A549 (cell line): Measurements from ENCODE around the gene OR5J2.

Experiments
- CEBPB ChIP-seq, 2 experiments: fragments of >200 bp in 1 of 2; sonication (Bioruptor Twin) in 1 of 2; formaldehyde crosslinking in 1 of 2; IDR thresholded peaks; 2 replicates each; pipeline ENCODE4 v1.6.1; 2012 to 2016
- CTCF ChIP-seq: fragments of >200 bp; sonication (Bioruptor Twin); formaldehyde crosslinking; IDR thresholded peaks from 3 replicates; pipeline ENCODE4 v1.5.1; 2016
- EP300 ChIP-seq, 2 experiments: fragments of >200 bp; sonication (Bioruptor Twin); formaldehyde crosslinking; IDR thresholded peaks; 2 replicates in 1 of 2; 3 replicates in 1 of 2; pipeline ENCODE4 v1.6.1; 2016 to 2017
- ESRRA ChIP-seq: fragments of 150-350 bp; IDR thresholded peaks from 2 replicates; pipeline ENCODE4 v1.6.1; 2014; ENCODE audit warnings: mild to moderate bottlenecking, low read length, borderline replicate concordance
- JUN ChIP-seq, 2 experiments: fragments of >200 bp; sonication (Bioruptor Twin); formaldehyde crosslinking; IDR thresholded peaks; 2 replicates in 1 of 2; 3 replicates in 1 of 2; pipeline ENCODE4 v1.6.1; 2016 to 2017
- POLR2A ChIP-seq: IDR thresholded peaks from 2 replicates; pipeline ENCODE4 v1.6.1; 2012; ENCODE audit warnings: mild to moderate bottlenecking, low read length
- REST ChIP-seq: fragments of 200-600 bp; sonication (generic); IDR thresholded peaks from 2 replicates; pipeline ENCODE4 v1.6.1; 2016; ENCODE audit warnings: antibody characterized with exemption, mild to moderate bottlenecking, moderate library complexity

- no peak for TF ChIP-seq POLR2A
- no peak for TF ChIP-seq ESRRA
- TF ChIP-seq REST, result no peak
- TF ChIP-seq CTCF, result no peak
- no peak for TF ChIP-seq JUN (IDR thresholded peaks at IDR 0.05)
- TF ChIP-seq EP300 (IDR thresholded peaks at IDR 0.05), result no peak
- no peak for TF ChIP-seq CEBPB (IDR thresholded peaks at IDR 0.05)
Measured at GRCh38 chr11:56140151-56140661, 36.2 kb upstream of the OR5J2 start, which contains the start of gene OR8J3.
